ENCODE results near the gene DNM3. TPM values are rescaled to one million over a fixed set of nuclear protein-coding genes. Genes with fewer than 3 reads are reported as not detected.

DNM3 gene
- polyA plus RNA-seq, 1 of the 3 experiments (the other 2 are of a cell fraction): 0.43 TPM

DNA sequence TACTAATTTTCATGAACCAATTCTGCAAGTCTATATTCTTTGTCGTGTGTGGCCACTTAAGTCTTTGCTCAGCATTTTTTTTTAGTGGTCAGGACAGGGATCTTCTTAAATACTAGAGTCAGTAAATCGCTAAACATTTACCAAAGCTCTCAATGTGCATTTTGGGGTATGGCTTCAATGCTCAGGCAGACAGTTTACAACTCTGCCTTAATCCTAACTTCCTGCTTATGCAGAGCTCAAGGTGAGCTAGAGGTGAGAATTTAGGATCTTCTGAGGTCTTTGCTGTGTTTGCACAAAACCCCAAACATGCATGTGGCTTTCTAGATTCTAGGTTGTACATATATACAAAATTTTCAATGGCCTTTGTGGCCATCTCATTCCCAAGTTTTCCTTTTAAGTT, 153.0 kb downstream of the DNM3 start:
- CTCF ChIA-PET: no interaction called here
- Histone ChIP-seq H3K79me2 (ENCODE audit: insufficient read depth) (no peaks in the 10 kb centered on the region), H3K4me2 (no peak overlapping the region), H3K4me1 (ENCODE audit: control insufficient read depth in 1 of 2, insufficient read depth in 2 of 2, low read depth in 1 of 2, low read length in 1 of 2) (no peaks in the 10 kb centered on the region; a peak in 1 of 4 replicates), H3K9ac (no peak overlapping the region), H2AFZ (ENCODE audit: low read depth) (no peak overlapping the region), H3K27me3 (ENCODE audit: insufficient read depth) (no peaks in the 10 kb centered on the region), H3K9me3 (no peaks in the 10 kb centered on the region), H4K20me1 (ENCODE audit: insufficient read depth) (no peaks in the 10 kb centered on the region), H3K36me3 (replicated peaks in 1 of 2; ENCODE audit: control insufficient read depth in 1 of 2, insufficient read depth in 2 of 2, low read length in 1 of 2) (no peaks in the 10 kb centered on the region), H3K9me2 (no peaks in the 10 kb centered on the region), H3K4me3 (ENCODE audit: low read depth in 2 of 2, low read length in 1 of 2) (no peak overlapping the region), H3K27ac (ENCODE audit: low read depth in 2 of 2, low read length in 1 of 2) (no peak overlapping the region), H3F3A (replicated peaks; ENCODE audit: insufficient read depth) (no peaks in the 10 kb centered on the region)
- no peak for DNase-seq
- POLR2A ChIA-PET: no interaction called here
- TF ChIP-seq, protein P1, sequence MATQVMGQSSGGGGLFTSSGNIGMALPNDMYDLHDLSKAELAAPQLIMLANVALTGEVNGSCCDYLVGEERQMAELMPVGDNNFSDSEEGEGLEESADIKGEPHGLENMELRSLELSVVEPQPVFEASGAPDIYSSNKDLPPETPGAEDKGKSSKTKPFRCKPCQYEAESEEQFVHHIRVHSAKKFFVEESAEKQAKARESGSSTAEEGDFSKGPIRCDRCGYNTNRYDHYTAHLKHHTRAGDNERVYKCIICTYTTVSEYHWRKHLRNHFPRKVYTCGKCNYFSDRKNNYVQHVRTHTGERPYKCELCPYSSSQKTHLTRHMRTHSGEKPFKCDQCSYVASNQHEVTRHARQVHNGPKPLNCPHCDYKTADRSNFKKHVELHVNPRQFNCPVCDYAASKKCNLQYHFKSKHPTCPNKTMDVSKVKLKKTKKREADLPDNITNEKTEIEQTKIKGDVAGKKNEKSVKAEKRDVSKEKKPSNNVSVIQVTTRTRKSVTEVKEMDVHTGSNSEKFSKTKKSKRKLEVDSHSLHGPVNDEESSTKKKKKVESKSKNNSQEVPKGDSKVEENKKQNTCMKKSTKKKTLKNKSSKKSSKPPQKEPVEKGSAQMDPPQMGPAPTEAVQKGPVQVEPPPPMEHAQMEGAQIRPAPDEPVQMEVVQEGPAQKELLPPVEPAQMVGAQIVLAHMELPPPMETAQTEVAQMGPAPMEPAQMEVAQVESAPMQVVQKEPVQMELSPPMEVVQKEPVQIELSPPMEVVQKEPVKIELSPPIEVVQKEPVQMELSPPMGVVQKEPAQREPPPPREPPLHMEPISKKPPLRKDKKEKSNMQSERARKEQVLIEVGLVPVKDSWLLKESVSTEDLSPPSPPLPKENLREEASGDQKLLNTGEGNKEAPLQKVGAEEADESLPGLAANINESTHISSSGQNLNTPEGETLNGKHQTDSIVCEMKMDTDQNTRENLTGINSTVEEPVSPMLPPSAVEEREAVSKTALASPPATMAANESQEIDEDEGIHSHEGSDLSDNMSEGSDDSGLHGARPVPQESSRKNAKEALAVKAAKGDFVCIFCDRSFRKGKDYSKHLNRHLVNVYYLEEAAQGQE (IDR thresholded peaks at IDR 0.05; ENCODE audit: low read depth, low read length): no peak
- TF ChIP-seq YY1 (IDR thresholded peaks at IDR 0.05; ENCODE audit: low read depth): no peak
- TF ChIP-seq SIN3A (IDR thresholded peaks at IDR 0.05; ENCODE audit: borderline replicate concordance, low read depth, low read length): no peak
- TF ChIP-seq MAX (IDR thresholded peaks at IDR 0.05; ENCODE audit: low read depth): no peak
- TF ChIP-seq TAF1 (IDR thresholded peaks at IDR 0.05; ENCODE audit: borderline replicate concordance, low read depth, low read length): no peak
- TF ChIP-seq JUND (IDR thresholded peaks at IDR 0.05): no peak
- TF ChIP-seq POLR2AphosphoS5 (IDR thresholded peaks at IDR 0.05; ENCODE audit: low read depth, low read length): no peak
- no peak for TF ChIP-seq GABPA (IDR thresholded peaks at IDR 0.05; ENCODE audit: low read depth)
- TF ChIP-seq, protein P2, sequence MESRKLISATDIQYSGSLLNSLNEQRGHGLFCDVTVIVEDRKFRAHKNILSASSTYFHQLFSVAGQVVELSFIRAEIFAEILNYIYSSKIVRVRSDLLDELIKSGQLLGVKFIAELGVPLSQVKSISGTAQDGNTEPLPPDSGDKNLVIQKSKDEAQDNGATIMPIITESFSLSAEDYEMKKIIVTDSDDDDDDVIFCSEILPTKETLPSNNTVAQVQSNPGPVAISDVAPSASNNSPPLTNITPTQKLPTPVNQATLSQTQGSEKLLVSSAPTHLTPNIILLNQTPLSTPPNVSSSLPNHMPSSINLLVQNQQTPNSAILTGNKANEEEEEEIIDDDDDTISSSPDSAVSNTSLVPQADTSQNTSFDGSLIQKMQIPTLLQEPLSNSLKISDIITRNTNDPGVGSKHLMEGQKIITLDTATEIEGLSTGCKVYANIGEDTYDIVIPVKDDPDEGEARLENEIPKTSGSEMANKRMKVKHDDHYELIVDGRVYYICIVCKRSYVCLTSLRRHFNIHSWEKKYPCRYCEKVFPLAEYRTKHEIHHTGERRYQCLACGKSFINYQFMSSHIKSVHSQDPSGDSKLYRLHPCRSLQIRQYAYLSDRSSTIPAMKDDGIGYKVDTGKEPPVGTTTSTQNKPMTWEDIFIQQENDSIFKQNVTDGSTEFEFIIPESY (IDR thresholded peaks at IDR 0.05; ENCODE audit: borderline replicate concordance, low read depth): no peak
- TF ChIP-seq RFX5 (IDR thresholded peaks at IDR 0.05; ENCODE audit: low read length): no peak
- no peak for TF ChIP-seq EZH2phosphoT487 (IDR thresholded peaks at IDR 0.05; ENCODE audit: borderline replicate concordance, low read depth)
- WGBS (ENCODE audit: low lambda C conversion rate): 80% methylated on average over 2 of the region's 2 CpGs

DNA sequence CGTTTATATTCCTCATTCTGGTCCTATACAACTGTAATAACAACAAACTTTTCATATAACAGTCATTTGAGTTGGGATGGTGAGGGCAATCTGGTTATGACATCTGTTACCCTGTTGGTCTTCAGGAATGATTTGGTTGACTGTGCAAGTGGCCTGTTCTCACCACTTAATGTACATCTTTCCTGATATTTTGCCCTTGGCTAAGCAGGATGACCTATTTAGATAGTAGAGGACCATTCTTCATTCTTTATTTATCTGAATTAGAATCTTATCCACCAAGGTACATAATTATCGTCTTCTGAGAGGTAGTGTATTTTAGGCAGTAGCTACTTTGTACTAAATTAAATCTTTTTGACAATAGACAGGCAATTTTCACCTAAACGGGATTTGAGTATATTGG, 154.3 kb downstream of the DNM3 start:
- POLR2A ChIA-PET: no interaction called here
- CTCF ChIA-PET: interaction anchor here (1.0 to 3.8 kb wide), 2 partner anchors 10 to 194 kb away, joined by 3 to 25 read pairs; no protein-coding TSS in a partner anchor
- 40% methylated on average over 3 of the region's 3 CpGs for WGBS (ENCODE audit: low lambda C conversion rate)

More for the DNA sequence above, 154.3 kb downstream of the DNM3 start:
- H3K79me2 ChIP-seq (ENCODE audit: insufficient read depth): no peaks in the 10 kb centered on the region
- no peak overlapping the region for H3K4me3 ChIP-seq (ENCODE audit: low read depth in 2 of 2, low read length in 1 of 2)
- no peak overlapping the region for H3K4me2 ChIP-seq
- TF ChIP-seq RCOR1 (IDR thresholded peaks at IDR 0.05; ENCODE audit: low read length) (peak; percentile 70; the same call in 1 of the 2 replicates), MEF2A (IDR thresholded peaks at IDR 0.05; ENCODE audit: borderline replicate concordance, low read depth) (no peak), GATA2 (CRISPR knock-in tag; IDR thresholded peaks at IDR 0.05) (peak; percentile 21; the same call in 1 of the 2 replicates), RFX5 (IDR thresholded peaks at IDR 0.05; ENCODE audit: low read length) (no peak)
- TF ChIP-seq, protein P1 (IDR thresholded peaks at IDR 0.05; ENCODE audit: low read depth, low read length): no peak
- no peaks in the 10 kb centered on the region for H4K20me1 ChIP-seq (ENCODE audit: insufficient read depth)
- no peaks in the 10 kb centered on the region; a peak in 1 of 4 replicates for H3K4me1 ChIP-seq (ENCODE audit: control insufficient read depth in 1 of 2, insufficient read depth in 2 of 2, low read depth in 1 of 2, low read length in 1 of 2)
- no peaks in the 10 kb centered on the region for H3K9me2 ChIP-seq
- no peaks in the 10 kb centered on the region for H3F3A ChIP-seq (replicated peaks; ENCODE audit: insufficient read depth)
- no peak overlapping the region for H3K9ac ChIP-seq
- DNase-seq: peak; percentile 8
- no peak overlapping the region for H3K27ac ChIP-seq (ENCODE audit: low read depth in 2 of 2, low read length in 1 of 2)
- no peaks in the 10 kb centered on the region for H3K27me3 ChIP-seq (ENCODE audit: insufficient read depth)
- no peaks in the 10 kb centered on the region for H3K36me3 ChIP-seq (replicated peaks in 1 of 2; ENCODE audit: control insufficient read depth in 1 of 2, insufficient read depth in 2 of 2, low read length in 1 of 2)
- H2AFZ ChIP-seq (ENCODE audit: low read depth): no peak overlapping the region
- no peaks in the 10 kb centered on the region for H3K9me3 ChIP-seq
